Measurements from ENCODE around the gene ADH7. TPM values are rescaled to one million over a fixed set of nuclear protein-coding genes. Genes with fewer than 3 reads are reported as not detected.

Gene ADH7
- total RNA-seq, 1 experiment from 2014 or later, result not detected

DNA sequence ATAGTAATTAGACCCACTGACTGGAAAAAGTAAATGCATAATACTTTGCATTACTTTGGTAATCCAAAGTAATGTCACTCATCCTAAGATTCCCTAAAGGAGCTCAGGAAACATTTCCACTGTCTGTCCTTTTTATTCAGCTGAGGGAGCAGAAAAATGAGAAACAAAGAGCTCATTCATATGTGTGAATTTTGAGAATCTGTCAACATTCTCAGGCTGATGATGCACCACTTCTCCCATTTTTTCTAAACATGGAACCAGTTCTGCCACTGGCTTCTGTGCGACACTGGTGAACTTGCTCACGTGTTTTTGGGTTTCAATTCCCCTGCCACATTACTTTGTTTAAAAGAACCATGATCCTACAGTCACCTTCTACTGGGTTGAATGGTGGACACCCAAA, 28.4 kb upstream of the ADH7 start:
- ChIA-PET CTCF (interaction anchor here (0.6 to 2.8 kb wide), 17 partner anchors 7 to 1321 kb away, joined by 3 to 19 read pairs (median 4); partner anchors contain the start of genes METAP1 and STPG2), POLR2A (interaction anchor here (0.7 kb wide), 1 partner anchor 468 kb away, joined by 3 read pairs; the partner anchor contains the start of gene METAP1), RAD21 (ENCODE audit: low non-redundant PET in 1 of 2, low total read pairs in 2 of 2, uncharacterized antibody in 2 of 2, unreplicated experiment in 2 of 2) (interaction anchor here in 1 of 2 experiments (0.9 kb wide), 1 partner anchor 345 kb away, joined by 6 read pairs; no protein-coding TSS in a partner anchor)
- no peak for TF ChIP-seq FOSL1 (IDR thresholded peaks at IDR 0.05; ENCODE audit: low read depth)
- TF ChIP-seq POLR2A (IDR thresholded peaks at IDR 0.05; ENCODE audit: borderline replicate concordance, extremely low read depth, insufficient read depth, insufficient read length), result no peak
- TF ChIP-seq, protein P1, sequence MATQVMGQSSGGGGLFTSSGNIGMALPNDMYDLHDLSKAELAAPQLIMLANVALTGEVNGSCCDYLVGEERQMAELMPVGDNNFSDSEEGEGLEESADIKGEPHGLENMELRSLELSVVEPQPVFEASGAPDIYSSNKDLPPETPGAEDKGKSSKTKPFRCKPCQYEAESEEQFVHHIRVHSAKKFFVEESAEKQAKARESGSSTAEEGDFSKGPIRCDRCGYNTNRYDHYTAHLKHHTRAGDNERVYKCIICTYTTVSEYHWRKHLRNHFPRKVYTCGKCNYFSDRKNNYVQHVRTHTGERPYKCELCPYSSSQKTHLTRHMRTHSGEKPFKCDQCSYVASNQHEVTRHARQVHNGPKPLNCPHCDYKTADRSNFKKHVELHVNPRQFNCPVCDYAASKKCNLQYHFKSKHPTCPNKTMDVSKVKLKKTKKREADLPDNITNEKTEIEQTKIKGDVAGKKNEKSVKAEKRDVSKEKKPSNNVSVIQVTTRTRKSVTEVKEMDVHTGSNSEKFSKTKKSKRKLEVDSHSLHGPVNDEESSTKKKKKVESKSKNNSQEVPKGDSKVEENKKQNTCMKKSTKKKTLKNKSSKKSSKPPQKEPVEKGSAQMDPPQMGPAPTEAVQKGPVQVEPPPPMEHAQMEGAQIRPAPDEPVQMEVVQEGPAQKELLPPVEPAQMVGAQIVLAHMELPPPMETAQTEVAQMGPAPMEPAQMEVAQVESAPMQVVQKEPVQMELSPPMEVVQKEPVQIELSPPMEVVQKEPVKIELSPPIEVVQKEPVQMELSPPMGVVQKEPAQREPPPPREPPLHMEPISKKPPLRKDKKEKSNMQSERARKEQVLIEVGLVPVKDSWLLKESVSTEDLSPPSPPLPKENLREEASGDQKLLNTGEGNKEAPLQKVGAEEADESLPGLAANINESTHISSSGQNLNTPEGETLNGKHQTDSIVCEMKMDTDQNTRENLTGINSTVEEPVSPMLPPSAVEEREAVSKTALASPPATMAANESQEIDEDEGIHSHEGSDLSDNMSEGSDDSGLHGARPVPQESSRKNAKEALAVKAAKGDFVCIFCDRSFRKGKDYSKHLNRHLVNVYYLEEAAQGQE (IDR thresholded peaks at IDR 0.05; ENCODE audit: low read depth), result no peak
- no peak for TF ChIP-seq ZNF274 (IDR thresholded peaks at IDR 0.05; ENCODE audit: low read depth, low read length)
- TF ChIP-seq, protein P2, sequence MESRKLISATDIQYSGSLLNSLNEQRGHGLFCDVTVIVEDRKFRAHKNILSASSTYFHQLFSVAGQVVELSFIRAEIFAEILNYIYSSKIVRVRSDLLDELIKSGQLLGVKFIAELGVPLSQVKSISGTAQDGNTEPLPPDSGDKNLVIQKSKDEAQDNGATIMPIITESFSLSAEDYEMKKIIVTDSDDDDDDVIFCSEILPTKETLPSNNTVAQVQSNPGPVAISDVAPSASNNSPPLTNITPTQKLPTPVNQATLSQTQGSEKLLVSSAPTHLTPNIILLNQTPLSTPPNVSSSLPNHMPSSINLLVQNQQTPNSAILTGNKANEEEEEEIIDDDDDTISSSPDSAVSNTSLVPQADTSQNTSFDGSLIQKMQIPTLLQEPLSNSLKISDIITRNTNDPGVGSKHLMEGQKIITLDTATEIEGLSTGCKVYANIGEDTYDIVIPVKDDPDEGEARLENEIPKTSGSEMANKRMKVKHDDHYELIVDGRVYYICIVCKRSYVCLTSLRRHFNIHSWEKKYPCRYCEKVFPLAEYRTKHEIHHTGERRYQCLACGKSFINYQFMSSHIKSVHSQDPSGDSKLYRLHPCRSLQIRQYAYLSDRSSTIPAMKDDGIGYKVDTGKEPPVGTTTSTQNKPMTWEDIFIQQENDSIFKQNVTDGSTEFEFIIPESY (IDR thresholded peaks at IDR 0.05; ENCODE audit: extremely low read depth, insufficient replicate concordance, low read length), result no peak
- TF ChIP-seq YY1 (IDR thresholded peaks at IDR 0.05; ENCODE audit: extremely low read depth, insufficient replicate concordance, low read depth, low read length), result no peak
- no peak for TF ChIP-seq POLR2AphosphoS5 (IDR thresholded peaks at IDR 0.05; ENCODE audit: low read depth, low read length)
- no peak for TF ChIP-seq ELF1 (IDR thresholded peaks at IDR 0.05; ENCODE audit: borderline replicate concordance, low read depth)
- TF ChIP-seq, protein P3, sequence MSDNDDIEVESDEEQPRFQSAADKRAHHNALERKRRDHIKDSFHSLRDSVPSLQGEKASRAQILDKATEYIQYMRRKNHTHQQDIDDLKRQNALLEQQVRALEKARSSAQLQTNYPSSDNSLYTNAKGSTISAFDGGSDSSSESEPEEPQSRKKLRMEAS (IDR thresholded peaks at IDR 0.05), result no peak
- no peak for TF ChIP-seq TCF7L2 (IDR thresholded peaks at IDR 0.05; ENCODE audit: borderline replicate concordance, extremely low read depth, insufficient read depth, insufficient read length)
- TF ChIP-seq RAD21 (IDR thresholded peaks at IDR 0.05; ENCODE audit: low read depth), result no peak
- no peak for TF ChIP-seq EGR1 (IDR thresholded peaks at IDR 0.05; ENCODE audit: low read depth)
- no peak for TF ChIP-seq SIN3A (IDR thresholded peaks at IDR 0.05; ENCODE audit: low read depth)
- TF ChIP-seq SRF (IDR thresholded peaks at IDR 0.05; ENCODE audit: low read depth), result no peak
- no TSS peak for BruUV-seq (replicated peaks)
- DNase-seq (ENCODE audit: low read depth, low spot score), result no peak
- Histone ChIP-seq H3K36me3 (ENCODE audit: control insufficient read depth in 1 of 2, insufficient read depth in 2 of 2, low read length in 2 of 2) (no peaks in the 10 kb centered on the region), H3K4me2 (ENCODE audit: low read length) (no peak overlapping the region), H4K20me1 (ENCODE audit: insufficient read depth) (no peaks in the 10 kb centered on the region), H2AFZ (ENCODE audit: low read depth, low read length, poor library complexity, severe bottlenecking) (no peak overlapping the region), H3K9ac (ENCODE audit: low read length) (no peak overlapping the region), H3K79me2 (ENCODE audit: insufficient read depth, low read length) (no peaks in the 10 kb centered on the region), H3K9me2 (ENCODE audit: insufficient read depth) (no peaks in the 10 kb centered on the region), H3K4me3 (replicated peaks in 1 of 2; ENCODE audit: low read depth in 1 of 2, low read length in 2 of 2) (no peak overlapping the region), H3K27ac (ENCODE audit: low read depth, low read length) (no peak overlapping the region), H3K9me3 (ENCODE audit: control insufficient read depth in 1 of 2, insufficient read depth in 1 of 2, low read depth in 1 of 2, low read length in 2 of 2) (no peaks in the 10 kb centered on the region), H3K27me3 (ENCODE audit: insufficient read depth, low read length) (no peaks in the 10 kb centered on the region), H3K4me1 (ENCODE audit: control insufficient read depth in 1 of 2, insufficient read depth in 2 of 2, low read length in 2 of 2) (peaks cover 0 to 5% of the 10 kb centered on the region in 2 experiments; a peak in 1 of 4 replicates)
- intact Hi-C loops (cut with micrococcal nuclease), result loop anchor here (1.0 to 10.0 kb wide), 5 partner anchors 59 to 1311 kb away; no protein-coding TSS in a partner anchor
- ATAC-seq, result no peak

Data from HCT116 (cell line).